Activated gamma-delta T cell (primary cell): ENCODE measurements around the gene EHD3.

Experiments used
- DNase-seq: peaks from one replicate; lab custom pipeline; 2025; lab: John Stamatoyannopoulos, UW

EHD3 gene

DNA sequence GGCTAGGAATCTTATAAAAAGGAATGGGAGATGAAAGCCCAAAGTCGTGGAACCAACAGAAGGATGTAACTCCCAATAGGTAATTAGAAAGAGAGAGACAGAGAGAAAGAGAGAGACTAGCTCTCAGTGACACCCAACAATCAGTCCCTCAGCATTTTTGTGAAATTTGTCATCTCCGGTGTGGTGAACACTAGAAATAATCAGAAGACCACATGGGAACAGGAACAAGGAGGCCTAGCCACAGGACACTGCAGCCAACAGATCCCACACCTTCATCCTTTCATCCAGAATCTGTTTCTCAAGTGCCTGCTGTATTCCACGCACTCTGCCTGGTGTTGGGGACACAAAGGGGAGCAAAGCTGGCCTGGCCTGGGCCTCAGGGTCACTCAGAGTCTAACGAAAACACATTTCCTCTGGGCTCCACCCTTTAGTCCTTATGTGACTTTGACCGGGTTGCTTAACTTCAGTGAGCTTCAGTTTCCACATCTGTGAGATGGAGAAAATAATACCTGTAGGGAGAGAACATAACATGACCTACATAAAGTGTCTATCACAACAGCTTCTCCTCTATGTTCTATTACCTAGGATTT lies 53.1 kb downstream of the EHD3 start:
- no peak for DNase-seq

DNA sequence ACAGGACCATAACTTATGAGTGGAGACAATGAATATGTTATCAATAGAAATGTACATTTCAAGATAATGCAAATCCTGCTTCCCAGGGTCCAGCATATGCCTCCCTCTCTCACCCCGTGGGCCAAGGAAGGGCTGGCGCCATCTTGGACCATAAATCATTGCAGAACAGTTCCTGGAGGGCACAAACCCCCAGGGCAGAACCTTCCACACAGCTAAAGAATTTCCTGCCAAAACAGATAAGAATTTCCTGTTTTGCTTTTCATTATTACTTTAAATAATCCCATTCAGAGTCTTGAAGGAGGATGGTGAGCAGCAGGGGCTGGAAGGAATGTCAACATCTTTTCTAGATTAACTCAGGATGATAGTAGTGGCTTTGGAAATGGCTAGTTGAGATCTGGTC lies 53.7 kb downstream of the EHD3 start:
- no peak for DNase-seq

DNA sequence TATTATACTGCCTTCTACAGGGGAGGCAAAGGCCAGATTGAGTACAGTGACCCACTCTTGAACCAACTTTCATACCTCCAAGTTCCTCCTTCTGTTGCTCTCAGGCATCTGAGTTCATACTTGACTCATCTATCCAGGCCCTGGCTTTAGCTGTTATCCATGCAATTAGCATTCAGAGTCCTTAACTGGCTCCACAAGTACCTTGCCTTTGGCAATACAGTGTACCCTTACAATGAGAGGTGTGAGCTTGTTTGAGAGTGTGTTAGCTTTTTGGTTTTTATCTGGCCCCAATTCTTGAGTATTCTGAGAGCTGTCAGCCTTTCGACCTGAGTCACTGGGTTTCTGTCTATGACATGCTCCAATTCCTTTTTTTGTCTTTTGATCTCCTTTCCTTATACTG lies 60.2 kb downstream of the EHD3 start:
- no peak for DNase-seq

DNA sequence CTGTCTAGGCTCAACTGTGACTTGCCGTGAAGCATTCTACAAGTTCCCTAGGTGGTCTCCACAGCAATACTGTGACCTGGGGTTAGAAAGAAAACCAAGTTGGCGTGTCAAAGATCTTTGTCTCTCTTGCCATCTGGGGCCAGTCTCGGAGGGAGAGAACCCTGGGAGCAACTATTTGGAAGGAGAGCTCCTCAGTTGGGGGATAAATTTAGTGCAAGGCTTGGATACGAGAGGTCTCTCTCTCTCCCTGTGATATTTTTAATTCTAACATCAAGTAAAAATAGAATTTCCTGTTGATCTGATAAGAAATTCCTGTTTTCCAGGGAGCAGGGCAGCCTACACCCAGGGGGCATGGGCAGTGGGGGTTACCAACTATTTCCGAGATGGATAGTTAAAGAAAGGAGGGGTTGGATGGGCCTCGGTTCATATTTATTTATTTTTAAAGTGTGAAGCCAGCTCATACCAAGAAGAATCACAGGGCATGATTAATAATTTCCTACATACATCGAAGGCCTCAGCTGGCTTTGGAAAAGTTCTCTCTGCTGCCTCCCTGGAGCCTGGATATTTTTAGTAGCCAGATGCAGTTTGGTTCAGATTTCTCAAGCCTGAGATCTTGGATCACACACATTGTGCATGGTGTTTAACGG lies 62.8 kb downstream of the EHD3 start:
- DNase-seq: no peak

DNA sequence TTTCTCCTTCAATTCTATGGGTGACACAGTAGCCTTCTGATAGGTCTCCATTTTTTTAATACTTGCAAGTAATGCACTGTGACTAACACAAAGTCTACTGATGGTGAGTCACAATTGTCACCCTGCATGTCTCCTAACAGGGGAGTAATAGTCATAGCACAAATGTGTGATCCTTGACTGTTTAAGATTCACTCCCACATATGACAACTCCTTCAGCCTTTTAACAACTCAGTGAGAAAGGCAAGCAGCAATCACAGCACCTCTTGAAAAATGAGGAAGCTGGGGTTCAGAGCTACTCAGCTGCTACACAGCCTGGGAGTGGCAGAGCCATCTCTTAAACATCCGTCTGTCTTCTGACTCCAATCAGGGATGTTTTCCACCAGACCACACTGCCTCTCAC lies 63.8 kb downstream of the EHD3 start:
- DNase-seq: no peak

DNA sequence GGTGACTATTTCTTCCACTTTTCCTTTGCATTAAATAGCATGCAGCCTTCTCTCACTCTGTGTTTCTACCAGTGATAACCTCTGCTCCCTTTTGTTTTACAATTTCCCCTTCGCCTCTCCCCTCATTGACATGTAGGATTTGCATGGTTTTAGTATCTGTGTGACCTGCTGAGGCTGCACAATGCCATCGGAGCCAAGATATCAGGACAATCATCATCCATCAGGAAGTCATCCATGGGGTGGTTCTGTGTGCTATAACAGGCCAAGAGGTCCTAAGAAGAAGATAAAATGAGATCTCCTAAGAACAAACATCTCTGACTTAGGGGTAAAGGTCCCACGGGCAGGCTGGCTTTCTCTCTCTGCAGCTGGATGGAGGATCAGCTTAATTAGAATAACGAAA lies 65.6 kb downstream of the EHD3 start:
- no peak for DNase-seq

DNA sequence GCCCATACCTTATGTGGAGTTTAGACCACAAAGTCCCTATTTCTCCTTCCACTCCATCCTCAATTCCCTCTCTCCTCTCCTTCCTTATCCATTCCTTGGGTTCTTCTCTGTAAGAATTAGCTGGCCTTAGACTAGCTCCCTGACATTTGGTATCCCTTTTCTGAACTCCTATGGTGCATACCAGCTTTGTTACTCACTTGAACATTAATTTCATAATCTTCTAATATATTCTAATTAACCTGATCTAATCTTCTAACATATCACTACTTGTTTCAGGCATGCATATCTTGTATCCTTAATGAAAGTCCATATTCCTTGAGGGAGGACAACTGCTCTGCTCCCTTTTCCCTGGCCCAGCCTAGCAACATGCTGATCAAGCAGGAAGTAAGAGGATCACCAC lies 66.4 kb downstream of the EHD3 start:
- no peak for DNase-seq

DNA sequence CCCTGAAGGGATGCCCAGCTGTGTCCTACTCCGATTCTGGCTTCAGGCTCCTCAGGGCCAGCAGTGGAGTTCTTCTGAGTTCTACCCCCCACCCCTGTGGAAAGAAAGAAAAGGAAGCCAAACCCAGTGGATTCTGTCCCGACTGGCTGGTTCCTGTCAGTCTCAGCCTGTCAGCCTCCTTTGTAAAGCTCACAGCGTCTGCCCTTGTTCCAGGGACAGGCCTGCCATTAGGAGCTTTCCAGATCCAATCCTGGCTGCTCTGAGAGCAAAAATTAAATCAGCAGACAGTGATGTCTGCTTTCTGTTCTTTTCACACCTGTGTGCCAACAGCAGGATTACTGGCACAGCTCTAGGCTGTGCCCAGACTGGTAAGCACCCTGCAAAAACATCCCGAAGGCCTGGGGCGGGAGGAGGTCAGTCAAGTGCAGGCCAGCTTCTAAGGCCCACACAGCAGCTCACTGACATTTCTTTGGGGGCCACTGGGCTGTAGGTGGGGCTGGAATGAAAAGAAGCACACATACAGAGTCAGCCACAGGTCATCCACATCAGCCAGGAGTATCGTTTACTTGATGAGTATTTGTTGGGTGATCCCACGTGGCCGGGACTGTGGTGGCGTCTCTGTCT lies 69.1 kb downstream of the EHD3 start:
- DNase-seq: no peak

DNA sequence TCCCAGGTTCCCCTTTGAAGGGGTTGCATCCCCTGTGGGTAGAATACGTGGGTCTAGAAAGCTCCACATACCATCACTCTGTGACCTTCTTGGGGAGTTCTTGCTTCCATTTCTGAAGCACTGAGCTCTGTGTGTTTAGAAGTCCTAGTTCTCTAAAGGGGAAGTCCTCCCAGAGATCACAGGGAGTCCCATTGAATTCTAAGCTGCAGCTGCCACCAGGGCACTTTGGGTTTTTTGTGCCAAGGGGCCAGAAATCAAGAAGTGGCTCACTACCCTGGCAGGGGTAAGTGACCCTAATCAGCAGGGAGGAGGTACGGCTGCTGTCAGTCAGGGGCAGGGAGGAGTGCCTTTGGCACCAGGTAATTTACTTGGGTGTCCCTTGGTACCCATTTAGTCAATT lies 70.9 kb downstream of the EHD3 start:
- no peak for DNase-seq

DNA sequence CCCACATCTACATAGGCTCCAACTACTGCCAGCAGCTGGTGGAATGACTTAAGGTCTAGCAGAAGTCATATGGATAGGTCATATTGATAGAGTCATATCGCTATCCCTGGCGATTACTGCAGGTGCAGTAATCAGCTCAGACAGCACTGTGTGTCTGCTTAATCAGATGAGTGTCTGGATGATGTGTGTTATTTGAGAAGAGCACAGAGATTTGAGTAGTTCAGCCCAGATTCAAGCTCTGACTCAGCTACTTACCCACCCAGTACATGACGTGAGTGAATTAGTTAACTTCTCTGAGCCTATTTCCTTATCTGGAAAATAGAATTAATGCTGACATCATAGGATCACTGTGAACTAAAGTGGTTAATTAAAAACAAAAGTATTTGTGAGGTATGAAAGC lies 78.9 kb downstream of the EHD3 start:
- DNase-seq: no peak

DNA sequence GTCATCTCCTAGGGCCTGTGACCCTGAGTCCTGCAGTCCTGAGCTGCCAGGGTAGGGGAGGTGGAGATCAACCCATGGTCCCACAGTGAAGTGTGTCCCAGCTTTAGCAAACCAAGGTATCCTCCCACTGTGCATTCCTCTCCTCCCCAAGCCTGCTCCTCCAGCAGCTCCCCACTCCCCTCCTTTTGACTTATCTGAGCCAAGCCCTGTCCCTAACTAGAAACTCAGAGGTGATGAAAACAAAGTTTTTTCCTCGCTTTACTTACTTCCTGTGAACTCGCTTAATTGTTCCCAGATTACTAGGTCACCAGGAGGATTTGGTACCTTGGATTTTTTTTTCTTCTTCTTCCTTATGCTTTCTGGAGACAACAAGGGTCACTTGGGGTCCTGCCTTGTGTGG lies 80.8 kb downstream of the EHD3 start:
- no peak for DNase-seq

DNA sequence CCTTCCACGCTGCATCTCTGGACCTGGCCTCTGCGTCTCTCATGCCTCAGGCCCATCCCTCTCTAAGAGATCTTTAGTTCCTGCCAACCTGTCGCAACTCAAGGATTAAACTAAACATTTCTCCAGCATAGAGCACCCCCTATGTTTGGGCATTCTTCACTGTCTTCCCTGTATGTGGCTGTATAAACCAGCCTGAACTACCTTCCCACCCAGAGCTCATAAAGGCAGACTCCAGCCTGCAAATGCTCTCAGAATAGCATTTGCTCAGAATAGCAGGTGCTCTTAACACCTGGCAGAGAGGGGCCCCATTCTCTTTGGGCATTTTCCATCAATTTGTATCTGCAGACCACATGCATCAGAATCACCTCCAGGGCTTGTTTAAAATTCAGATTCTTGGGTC lies 83.4 kb downstream of the EHD3 start:
- DNase-seq: no peak

DNA sequence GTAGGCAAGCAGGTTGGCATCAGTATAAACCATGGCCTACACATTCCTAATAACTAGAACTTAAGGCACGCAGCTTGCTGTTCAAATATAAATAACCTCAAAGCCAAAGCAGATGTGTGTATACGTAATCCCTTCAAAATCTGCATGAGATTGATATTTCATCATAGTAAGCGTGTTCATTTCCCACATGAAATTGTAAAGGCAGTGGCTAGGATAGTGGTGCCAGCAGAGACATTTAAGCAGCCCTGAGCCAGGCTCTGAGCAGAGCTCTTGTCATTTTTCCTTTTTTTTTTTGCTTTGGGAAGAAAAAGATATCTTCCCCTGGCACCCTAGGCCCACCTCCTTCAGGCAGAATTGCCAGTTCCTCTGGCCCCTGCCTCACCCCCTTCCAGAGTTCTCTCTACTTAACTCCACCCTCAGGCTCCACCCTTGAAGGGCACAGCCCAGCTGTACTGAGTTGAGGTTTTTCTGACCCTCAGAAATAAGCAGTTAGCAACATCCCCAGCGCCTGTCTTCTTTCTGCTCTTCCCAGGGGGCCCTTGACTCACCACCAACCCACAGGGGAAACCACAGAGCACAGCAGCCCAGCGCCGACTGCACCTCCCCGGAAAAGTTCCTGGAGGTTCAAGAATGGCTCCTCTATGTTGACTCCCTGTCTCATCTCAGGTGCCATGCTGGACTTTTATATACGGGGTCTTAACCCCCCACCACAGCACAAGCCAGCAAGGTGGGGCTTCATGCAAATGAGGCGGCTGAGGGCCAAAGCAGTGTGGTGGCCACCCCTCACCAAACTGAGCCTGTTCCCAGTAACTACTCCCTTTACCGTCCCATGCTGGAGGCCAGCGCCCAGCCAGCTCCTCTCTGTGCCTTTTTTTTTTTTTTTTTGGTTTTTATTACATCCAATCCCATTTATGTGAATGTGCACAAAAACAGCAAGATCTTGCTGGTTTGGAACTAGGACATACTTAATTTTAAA lies 84.7 kb downstream of the EHD3 start:
- DNase-seq: no peak
